HG02623 (cell line): ENCODE results near the gene DUSP12.

Experiments used
- ATAC-seq: cut with Tn5 transposase; IDR thresholded peaks from one replicate; pipeline ENCODE4 v1.9.1; 2021; ENCODE audit warnings: moderate library complexity; ENCODE audit not compliant: unreplicated experiment

Gene DUSP12

GRCh38 chr1:161726473-161727255 is 22.9 kb upstream of the DUSP12 start:
- ATAC-seq, result peak; percentile 52

DNA sequence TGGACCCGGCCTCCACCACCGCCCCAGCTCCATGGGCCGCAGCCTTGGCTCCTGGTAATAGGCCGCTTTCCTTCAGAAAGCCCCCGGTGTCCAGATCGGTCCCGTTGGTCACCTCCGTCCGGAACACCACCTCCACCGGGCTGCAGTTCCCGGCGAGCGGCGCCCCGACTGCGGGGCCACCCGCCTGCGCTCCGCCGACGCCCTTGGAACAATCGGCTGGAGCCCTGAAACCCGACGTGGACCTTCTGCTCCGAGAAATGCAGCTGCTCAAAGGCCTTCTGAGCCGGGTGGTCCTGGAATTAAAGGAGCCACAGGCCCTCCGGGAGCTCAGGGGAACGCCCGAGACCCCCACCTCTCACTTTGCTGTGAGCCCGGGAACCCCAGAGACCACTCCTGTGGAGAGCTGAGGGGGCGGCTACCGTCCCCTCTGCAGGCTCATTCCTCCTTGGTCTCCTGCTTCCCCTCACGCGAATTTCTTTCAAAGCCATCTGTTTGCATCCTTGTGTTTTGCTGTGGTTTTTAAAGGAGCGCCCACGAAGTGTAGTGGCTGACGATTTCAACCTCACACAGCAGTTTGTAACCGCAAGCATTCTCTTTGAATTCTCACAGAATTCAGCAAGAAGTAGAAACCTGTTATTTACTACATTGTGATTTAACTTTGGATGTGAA is 22.2 kb upstream of the DUSP12 start:
- no peak for ATAC-seq

- ATAC-seq, result no peak
These were observed 21.0 kb upstream of the DUSP12 start for GRCh38 chr1:161728376-161729226.

DNA sequence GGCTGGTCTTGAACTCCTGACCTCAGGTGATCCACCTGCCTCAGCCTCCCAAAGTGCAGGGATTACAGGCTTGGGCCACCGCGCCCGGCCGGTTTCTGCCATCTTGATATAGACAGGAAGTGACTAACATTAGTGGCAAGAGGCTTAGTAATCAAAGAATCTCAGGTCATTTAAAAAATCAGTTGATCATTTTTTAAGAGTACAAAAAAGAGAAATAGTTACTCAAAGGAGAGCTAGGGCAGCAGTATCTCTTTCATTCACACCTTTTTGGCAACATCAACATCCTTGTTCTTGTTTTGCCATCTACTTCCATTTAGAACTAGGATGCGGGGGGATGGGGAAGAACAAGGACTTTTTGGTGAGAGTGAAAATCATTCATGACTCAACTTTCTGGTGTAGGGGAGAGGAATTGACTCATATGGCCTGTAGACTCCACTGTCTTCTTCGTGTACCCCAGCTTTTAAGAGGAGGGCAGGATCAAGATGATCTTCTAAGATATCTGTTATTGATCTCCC is 19.5 kb upstream of the DUSP12 start:
- ATAC-seq, result no peak

- ATAC-seq, result no peak
These were observed 18.3 kb upstream of the DUSP12 start for GRCh38 chr1:161731241-161731640.

- no peak for ATAC-seq
These were observed 17.4 kb upstream of the DUSP12 start for GRCh38 chr1:161731981-161732718.

- no peak for ATAC-seq
These were observed 16.1 kb upstream of the DUSP12 start for GRCh38 chr1:161733526-161733925.

GRCh38 chr1:161735837-161736236 is 13.7 kb upstream of the DUSP12 start:
- no peak for ATAC-seq

DNA sequence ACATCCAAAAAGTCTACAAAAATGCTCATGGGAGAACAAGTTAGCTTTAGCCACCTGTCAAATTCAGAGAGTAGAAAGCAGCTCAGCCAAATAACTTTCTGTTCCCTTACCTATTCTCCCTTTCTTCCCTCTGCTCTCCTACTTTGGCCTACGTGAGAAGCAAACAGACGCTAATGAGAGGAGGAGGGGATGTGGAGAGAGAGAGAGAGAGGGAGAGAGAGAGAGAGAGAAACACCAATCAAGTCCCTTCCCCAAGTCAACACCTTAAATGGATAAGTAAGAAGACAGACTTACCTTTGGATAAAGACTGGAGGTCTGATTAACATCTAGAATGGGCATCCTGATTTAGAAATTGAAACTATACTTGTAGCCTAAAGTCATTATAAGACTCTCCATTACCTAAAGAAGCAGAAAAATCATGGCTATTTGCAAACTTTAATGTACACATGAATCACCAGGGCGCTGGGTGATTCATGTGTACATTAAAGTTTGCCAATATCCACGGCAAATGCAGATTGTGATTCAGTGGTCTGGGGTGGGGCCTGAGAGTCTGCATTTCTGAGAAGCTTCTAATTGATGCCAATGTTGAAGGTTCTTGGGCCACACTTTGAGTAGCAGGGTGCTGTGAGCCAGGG is 13.1 kb upstream of the DUSP12 start:
- ATAC-seq, result no peak

DNA sequence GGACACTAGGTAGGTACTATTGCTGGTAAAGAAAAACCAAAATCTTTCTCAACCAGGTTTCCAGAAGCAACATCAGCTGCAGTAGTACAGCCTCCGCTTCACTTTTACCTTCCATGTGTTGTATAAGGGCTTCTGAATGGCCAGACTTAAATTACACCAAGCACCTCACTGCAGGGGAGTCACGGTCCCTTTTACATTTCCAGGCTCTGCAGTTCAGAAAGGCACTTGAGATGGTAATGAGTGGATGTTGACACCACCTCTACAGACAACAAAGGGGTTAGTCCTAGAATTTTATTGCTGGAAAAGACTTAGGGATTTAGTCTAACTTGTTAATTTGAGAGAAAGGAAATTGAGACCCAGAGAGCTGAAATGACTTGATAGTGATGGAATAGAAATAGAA is 12.0 kb upstream of the DUSP12 start:
- ATAC-seq, result no peak

DNA sequence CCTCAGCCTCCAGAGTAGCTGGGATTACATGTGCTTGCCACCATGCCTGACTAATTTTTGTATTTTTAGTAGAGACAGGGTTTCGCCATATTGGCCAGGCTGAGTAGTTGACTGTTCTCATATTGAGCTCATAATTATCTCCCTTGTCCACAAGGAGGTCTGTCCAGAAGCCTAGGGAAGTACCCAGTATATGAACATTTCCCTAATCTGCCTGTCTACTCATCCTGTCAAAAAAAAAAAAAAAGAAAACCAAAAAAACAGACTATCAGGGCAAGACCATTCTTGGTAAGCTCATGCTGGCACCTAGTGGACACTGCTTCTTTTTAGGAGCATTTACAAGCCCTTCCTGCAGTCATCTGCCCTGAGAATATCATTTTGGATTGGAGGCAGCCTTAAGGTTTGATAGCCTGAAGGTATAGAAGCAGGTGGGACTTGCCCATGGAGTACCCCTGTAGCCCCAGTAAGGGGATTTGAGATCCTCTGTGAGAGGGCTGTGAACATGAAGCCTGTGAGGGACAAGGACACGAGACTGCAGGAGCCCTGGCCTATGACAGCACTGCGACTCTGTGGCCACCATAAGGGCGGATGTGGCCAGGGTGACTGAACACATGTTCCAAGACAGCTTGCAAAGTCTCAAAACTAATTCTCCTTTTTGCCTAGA is 10.8 kb upstream of the DUSP12 start:
- ATAC-seq, result peak; percentile 60

- no peak for ATAC-seq
These were observed 9.6 kb upstream of the DUSP12 start for GRCh38 chr1:161739865-161740566.

- ATAC-seq, result no peak
These were observed 8.7 kb upstream of the DUSP12 start for GRCh38 chr1:161740921-161741320.

GRCh38 chr1:161743231-161743630 is 6.4 kb upstream of the DUSP12 start:
- no peak for ATAC-seq

DNA sequence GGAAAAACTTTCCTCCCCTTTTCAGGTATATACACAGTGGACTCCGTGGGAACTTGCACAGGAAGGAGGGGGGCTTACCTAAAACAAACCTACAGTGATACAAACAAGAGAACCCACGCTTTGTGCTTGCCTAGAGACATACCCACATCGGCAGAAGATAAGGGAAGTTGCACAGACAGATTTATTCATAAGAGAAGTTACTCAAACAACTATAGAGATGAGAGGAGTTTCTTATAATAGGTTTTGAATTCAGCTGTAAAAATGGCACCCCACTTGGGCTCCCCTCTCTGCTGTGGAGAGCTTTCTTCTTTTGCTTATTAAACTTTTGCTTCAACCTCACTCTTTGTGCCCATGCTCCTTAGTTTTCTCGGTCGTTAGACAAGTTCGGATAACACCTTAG is 1.8 kb upstream of the DUSP12 start:
- no peak for ATAC-seq

- ATAC-seq, result no peak
These were observed 14.0 kb downstream of the DUSP12 start for GRCh38 chr1:161763522-161764098.

DNA sequence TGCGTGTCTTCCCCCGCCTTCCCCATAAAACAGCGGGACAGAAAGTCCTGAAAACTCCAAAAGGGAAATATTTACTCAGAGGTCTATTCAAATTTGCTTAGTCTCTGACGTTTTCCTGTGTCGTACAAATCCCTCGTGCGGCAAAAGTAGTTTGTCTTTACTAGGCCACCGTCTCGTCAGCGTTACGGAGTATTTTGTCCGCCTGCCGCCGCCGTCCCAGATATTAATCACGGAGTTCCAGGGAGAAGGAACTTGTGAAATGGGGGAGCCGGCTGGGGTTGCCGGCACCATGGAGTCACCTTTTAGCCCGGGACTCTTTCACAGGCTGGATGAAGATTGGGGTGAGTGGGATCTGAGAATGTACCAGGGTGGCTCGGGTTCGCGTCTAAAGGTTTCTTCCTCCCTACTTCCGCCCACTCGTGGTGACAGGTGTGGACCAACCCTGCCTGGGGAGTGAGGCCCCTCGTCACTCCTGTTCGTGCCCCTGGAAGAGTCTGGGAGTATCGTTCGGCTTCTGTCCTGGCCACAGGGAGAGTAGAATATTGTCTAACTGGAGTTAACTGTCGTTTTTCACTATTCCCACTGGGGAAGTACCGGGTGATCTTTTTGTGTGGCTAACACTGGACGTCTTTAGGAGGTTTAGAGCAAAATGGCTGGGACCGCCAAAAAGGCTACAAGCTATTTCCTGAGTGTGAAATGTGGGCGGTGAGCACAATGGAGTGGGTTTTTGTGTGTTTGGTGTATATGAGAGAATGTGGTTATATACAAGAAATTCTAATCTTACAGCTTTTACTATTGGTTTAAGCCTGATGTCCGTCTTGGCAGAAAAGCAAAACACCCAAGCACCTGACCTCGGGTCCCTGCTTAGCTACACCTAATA is 16.8 kb downstream of the DUSP12 start, which contains the start of gene ATF6:
Gene ATF6 (plus strand): TSS at position 219 of the 880 bp plus-strand sequence. CDS start 41 bp downstream, at position 260.
- peak; percentile 47 for ATAC-seq

- no peak for ATAC-seq
These were observed 18.9 kb downstream of the DUSP12 start for GRCh38 chr1:161768461-161768860.
